Measurements from ENCODE around the gene EML1.

DNA sequence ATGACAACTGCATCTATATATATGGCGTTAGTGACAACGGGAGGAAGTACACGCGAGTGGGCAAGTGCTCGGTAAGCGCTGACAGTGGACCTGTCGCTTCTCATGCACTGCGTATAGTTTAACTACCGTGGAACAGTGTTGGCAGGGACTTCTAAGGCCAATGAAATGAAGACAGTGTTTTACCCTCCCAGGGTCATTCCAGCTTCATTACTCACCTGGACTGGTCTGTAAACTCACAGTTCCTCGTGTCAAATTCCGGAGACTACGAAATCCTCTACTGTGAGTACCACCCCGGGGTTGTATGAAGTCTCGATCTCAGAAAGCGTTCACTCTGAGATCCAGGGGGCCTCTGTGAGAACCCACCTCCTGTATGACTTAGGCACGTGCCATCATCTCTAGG lies 142.8 kb downstream of the EML1 start:
- TF ChIP-seq, protein P1, sequence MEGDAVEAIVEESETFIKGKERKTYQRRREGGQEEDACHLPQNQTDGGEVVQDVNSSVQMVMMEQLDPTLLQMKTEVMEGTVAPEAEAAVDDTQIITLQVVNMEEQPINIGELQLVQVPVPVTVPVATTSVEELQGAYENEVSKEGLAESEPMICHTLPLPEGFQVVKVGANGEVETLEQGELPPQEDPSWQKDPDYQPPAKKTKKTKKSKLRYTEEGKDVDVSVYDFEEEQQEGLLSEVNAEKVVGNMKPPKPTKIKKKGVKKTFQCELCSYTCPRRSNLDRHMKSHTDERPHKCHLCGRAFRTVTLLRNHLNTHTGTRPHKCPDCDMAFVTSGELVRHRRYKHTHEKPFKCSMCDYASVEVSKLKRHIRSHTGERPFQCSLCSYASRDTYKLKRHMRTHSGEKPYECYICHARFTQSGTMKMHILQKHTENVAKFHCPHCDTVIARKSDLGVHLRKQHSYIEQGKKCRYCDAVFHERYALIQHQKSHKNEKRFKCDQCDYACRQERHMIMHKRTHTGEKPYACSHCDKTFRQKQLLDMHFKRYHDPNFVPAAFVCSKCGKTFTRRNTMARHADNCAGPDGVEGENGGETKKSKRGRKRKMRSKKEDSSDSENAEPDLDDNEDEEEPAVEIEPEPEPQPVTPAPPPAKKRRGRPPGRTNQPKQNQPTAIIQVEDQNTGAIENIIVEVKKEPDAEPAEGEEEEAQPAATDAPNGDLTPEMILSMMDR (conservative IDR thresholded peaks at IDR 0.05 in 1 of 2, IDR thresholded peaks at IDR 0.05 in 1 of 2; ENCODE audit: extremely low read depth in 1 of 2, insufficient read depth in 1 of 2, low read depth in 1 of 2, low read length in 2 of 2) = no peak
- TF ChIP-seq EZH2 (IDR thresholded peaks at IDR 0.05; ENCODE audit: borderline replicate concordance, low read length) = no peak
